VCaP (cell line): Measurements from ENCODE around the gene MX2.

ENCODE experiments used
- H3K27ac ChIP-seq: fragments of 450-650 bp; 2 replicates; pipeline ENCODE4 v1.5.1; 2017
- TF ChIP-seq, protein P1 (sequence below): fragments of 450-650 bp; conservative IDR thresholded peaks from 2 replicates; pipeline ENCODE4 v1.5.1; 2017; ENCODE audit warnings: mild to moderate bottlenecking, moderate library complexity

Gene MX2

DNA sequence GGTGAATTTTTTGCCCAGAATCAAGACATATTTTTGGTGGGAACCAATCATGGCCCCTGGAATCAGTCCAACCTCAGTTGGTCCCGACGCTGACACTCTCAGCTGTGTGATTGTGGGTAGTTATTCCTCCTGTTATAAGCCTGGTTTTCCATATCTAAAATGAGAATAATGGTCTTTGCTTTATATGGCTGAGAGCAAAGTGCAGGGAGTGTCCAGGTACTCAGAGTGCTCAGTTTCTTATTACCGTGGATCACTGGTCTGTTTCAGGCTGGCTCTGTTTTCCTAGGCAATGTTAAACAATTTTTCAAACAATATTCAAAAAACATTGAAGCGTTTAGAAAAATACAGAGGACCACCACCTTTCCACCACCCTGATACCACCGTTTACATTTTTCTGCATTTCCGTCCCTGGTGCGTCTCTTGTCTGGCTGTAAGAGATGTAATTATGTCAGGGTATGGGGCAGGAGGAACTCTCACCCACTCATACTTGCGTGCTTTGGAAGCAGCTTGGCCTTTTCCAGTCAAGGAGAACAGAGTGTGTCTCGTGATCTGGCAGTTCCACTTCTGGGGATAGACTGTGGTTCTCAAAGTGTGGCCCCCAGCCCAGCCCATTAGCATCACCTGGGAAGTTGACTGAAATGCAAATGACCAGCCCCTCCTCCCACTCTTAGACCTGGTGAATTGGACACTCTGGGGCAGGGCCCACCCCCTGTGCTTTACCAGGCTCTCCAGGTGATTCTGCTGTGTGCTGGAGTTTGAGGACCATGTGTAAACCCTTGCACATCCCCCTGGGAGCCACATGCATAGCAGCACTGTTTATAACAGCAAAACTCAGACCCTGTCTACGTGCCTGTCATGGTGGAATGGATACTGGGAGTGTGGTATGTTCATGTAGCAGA lies 71.0 kb downstream of the MX2 start:
- TF ChIP-seq, protein P1, sequence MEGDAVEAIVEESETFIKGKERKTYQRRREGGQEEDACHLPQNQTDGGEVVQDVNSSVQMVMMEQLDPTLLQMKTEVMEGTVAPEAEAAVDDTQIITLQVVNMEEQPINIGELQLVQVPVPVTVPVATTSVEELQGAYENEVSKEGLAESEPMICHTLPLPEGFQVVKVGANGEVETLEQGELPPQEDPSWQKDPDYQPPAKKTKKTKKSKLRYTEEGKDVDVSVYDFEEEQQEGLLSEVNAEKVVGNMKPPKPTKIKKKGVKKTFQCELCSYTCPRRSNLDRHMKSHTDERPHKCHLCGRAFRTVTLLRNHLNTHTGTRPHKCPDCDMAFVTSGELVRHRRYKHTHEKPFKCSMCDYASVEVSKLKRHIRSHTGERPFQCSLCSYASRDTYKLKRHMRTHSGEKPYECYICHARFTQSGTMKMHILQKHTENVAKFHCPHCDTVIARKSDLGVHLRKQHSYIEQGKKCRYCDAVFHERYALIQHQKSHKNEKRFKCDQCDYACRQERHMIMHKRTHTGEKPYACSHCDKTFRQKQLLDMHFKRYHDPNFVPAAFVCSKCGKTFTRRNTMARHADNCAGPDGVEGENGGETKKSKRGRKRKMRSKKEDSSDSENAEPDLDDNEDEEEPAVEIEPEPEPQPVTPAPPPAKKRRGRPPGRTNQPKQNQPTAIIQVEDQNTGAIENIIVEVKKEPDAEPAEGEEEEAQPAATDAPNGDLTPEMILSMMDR, result no peak
- no peak overlapping the region for H3K27ac ChIP-seq

DNA sequence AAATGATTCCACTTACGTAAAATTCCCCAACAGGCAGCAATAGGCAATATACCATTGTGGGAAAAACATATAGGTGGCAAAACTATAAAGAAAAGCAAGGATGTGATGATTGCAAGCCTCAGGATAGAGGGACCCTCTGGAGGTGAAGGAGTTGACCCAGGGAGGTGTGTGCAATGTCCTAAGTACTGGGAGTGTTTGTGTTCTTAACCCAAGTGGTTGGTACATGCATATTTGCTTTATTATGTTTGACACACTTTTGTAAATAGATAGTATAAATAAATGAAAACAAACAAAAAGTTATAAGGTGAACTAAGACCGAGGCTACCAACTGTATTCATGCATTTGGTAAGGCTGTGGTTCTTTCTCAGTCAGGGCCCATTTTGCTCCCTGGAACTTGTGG lies 71.7 kb downstream of the MX2 start:
- TF ChIP-seq, protein P1, result no peak

DNA sequence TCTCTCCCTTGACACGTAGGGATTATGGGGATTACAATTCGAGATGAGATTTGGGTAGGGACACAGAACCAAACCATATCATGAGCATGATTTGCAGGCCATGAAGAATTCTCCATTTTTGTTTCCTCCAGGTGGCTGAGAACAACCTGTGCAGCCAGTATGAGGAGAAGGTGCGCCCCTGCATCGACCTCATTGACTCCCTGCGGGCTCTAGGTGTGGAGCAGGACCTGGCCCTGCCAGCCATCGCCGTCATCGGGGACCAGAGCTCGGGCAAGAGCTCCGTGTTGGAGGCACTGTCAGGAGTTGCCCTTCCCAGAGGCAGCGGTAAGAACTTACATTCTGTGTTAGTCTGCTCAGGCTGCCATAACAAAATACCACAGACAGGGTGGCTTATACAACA lies 73.9 kb downstream of the MX2 start:
- TF ChIP-seq, protein P1, result no peak
- H3K27ac ChIP-seq, result no peak overlapping the region

More for the DNA sequence above, 71.7 kb downstream of the MX2 start:
- no peak overlapping the region for H3K27ac ChIP-seq

DNA sequence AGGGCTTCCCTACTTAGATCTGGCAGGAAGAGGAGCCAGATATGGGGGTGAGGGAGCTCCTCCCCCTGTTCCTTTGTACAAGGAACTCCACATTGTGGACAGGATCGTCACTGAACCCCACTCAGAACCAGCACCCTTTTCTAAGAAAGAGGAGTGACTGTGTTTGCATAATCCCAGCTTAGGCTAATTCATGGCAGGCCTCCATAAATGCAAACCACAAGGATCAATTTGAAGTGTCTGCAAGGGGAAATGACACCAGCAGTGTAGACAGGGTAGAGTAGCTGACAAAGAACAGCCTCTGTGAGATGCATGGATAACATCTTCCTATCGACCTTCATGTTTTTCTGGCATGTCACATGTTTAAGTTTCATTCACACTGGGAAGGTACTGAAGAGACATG lies 75.9 kb downstream of the MX2 start:
- TF ChIP-seq, protein P1, result no peak
- H3K27ac ChIP-seq, result no peak overlapping the region

DNA sequence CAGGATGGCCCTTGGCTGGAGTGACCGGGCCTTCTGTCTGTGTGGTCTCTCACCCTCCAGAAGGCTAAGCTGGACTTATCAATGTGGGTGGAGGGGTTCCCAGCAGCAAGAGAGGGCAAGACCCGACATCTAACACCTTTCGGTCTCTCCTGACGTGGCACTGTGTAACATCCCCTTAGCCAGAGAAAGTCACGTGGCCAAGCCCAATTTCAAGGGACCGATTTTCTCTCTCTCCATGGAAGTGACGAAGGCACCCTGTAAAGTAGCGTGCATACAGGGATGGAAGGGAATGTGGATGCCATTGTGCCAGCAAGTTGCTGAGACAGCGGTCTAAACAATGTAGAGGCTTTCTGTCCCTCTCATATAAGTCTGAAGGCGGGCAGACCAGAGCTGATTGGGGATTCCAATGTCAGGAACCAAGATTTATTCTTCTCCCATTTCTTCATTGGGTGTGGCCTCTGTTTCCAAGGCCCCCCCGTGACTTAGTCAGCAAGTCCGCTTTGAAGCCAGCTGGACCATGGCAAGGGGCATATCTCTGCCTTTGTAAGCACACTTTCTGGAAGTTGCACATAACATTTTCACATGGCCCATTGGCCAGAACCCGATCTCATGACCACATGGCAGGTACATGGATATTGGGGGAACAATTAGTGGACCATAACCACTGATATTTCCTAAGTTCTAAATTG lies 76.7 kb downstream of the MX2 start:
- no peak overlapping the region for H3K27ac ChIP-seq
- TF ChIP-seq, protein P1, result no peak

DNA sequence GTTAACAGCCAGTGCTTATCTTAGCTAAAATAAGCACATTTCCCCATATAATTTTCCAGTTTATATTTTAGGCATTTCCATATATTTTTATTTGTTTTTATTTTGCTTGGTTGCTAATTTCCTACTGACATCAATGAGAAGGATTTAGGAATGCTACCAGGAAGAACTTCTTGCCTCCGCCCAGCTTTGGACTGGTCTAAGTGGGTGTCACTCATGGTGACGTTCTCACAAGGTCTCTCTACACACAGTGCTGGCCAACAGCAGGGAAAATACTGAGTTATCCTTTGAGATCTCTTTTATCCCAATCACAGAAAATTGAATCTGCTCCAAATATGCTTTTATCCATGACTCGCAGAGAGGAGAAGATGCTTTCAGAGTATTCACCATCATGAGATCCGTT lies 77.4 kb downstream of the MX2 start:
- TF ChIP-seq, protein P1, result no peak
- H3K27ac ChIP-seq, result no peak overlapping the region

DNA sequence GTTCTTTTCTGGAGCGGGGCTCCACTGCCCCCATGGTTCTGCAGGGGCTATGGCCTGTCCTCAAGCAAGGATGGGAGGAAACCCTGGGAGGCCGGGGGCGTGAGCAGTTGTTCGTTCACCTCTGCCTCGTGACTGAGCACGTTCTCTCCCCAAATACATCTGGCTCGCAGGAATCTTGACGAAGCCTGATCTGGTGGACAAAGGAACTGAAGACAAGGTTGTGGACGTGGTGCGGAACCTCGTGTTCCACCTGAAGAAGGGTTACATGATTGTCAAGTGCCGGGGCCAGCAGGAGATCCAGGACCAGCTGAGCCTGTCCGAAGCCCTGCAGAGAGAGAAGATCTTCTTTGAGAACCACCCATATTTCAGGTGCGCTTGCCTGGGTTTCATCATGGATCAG lies 79.7 kb downstream of the MX2 start:
- TF ChIP-seq, protein P1, result no peak
- no peak overlapping the region for H3K27ac ChIP-seq
